ENCODE data around the gene SPATA31D3.
"Not testable (repeated sequence)": the region's sequence is repeated elsewhere in the genome, so short reads cannot be mapped to it uniquely, and the experiment has no call there.

Gene SPATA31D3

DNA sequence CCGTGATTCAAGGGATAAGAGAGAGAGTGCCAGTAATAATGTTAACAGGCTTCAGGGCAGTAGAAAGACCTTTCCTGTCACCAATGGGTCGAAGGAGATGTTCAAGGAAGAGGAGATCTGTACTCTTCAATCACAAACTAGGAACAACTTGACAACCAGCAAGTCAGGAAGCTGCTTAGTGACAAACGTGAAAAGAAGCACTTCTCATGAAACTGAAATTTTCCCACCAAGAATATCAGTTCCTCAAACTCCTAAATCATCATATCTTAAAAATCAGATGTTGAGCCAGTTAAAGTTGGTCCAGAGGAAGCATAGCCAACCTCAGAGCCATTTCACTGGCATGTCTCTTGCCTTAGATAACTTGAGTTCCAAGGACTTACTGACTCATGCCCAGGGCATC lies 9.8 kb upstream of the SPATA31D3 start:
- H3K27me3 Mint-ChIP-seq; DNase-seq (ENCODE audit: low spot score in 2 of 2); H3K4me3 Mint-ChIP-seq; H3K36me3 Mint-ChIP-seq (ENCODE audit: insufficient read depth); H3K9me3 Mint-ChIP-seq; H3K27ac Mint-ChIP-seq (ENCODE audit: low read depth); ATAC-seq (replicated peaks; ENCODE audit: extremely low read depth, poor library complexity, severe bottlenecking); H3K4me1 Mint-ChIP-seq: not testable (repeated sequence)

DNA sequence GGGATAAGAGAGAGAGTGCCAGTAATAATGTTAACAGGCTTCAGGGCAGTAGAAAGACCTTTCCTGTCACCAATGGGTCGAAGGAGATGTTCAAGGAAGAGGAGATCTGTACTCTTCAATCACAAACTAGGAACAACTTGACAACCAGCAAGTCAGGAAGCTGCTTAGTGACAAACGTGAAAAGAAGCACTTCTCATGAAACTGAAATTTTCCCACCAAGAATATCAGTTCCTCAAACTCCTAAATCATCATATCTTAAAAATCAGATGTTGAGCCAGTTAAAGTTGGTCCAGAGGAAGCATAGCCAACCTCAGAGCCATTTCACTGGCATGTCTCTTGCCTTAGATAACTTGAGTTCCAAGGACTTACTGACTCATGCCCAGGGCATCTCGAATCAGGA lies 5.3 kb downstream of the SPATA31D3 start:
- not testable (repeated sequence) for H3K27ac Mint-ChIP-seq (ENCODE audit: low read depth); H3K36me3 Mint-ChIP-seq (ENCODE audit: insufficient read depth); H3K4me1 Mint-ChIP-seq; H3K9me3 Mint-ChIP-seq; ATAC-seq (replicated peaks; ENCODE audit: extremely low read depth, poor library complexity, severe bottlenecking); H3K27me3 Mint-ChIP-seq; DNase-seq (ENCODE audit: low spot score in 2 of 2); H3K4me3 Mint-ChIP-seq

DNA sequence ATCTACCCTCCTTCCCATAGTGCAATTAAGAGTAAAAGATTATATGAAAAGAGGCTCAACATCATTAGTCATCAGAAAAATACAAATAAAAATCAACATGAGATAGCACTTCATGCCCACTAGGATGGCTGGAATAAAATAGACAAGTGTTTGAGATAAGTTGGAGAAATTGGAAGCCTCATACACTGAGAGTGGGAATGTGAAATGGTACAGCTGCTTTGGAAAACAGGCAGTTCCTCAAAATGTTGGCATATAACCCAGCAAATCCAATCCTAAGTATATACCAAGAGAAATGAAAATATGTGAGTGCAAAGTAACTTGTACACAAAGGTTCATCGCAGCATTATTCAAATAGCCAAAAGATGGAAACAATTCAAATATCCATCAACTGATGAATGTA lies 9.8 kb downstream of the SPATA31D3 start:
- Mint-ChIP-seq H3K4me1 (no peaks in the 10 kb centered on the region), H3K9me3 (peaks cover 24% of the 10 kb centered on the region), H3K27ac (ENCODE audit: low read depth) (no peak overlapping the region), H3K27me3 (no peaks in the 10 kb centered on the region), H3K4me3 (no peak overlapping the region), H3K36me3 (ENCODE audit: insufficient read depth) (no peaks in the 10 kb centered on the region)
- DNase-seq (ENCODE audit: low spot score in 2 of 2) (no peak), ATAC-seq (replicated peaks; ENCODE audit: extremely low read depth, poor library complexity, severe bottlenecking) (no peak)

DNA sequence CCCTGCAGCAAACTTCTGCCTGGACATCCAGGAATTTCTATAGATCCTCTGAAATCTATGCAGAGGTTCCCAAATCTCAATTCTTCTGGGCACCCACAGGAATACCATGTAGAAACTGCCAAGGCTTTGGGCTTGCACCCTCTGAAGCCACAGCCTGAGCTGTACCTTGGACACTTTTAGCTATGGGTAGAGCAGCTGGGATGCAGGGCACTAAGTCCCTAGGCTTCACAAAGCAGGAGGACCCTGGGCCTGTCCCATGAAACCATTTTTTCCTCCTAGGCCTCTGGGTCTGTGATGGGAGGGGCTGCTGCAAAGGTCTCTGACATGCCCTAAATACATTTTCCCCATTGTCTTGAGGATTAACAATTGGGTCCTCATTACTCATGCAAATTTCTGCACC lies 12.3 kb downstream of the SPATA31D3 start:
- no peaks in the 10 kb centered on the region for H3K27me3 Mint-ChIP-seq
- DNase-seq (ENCODE audit: low spot score in 2 of 2) (no peak), ATAC-seq (replicated peaks; ENCODE audit: extremely low read depth, poor library complexity, severe bottlenecking) (no peak)
- no peak overlapping the region for H3K27ac Mint-ChIP-seq (ENCODE audit: low read depth)
- peaks cover 32% of the 10 kb centered on the region for H3K9me3 Mint-ChIP-seq
- no peak overlapping the region for H3K4me3 Mint-ChIP-seq
- H3K4me1 Mint-ChIP-seq: no peaks in the 10 kb centered on the region
- H3K36me3 Mint-ChIP-seq (ENCODE audit: insufficient read depth): no peaks in the 10 kb centered on the region

DNA sequence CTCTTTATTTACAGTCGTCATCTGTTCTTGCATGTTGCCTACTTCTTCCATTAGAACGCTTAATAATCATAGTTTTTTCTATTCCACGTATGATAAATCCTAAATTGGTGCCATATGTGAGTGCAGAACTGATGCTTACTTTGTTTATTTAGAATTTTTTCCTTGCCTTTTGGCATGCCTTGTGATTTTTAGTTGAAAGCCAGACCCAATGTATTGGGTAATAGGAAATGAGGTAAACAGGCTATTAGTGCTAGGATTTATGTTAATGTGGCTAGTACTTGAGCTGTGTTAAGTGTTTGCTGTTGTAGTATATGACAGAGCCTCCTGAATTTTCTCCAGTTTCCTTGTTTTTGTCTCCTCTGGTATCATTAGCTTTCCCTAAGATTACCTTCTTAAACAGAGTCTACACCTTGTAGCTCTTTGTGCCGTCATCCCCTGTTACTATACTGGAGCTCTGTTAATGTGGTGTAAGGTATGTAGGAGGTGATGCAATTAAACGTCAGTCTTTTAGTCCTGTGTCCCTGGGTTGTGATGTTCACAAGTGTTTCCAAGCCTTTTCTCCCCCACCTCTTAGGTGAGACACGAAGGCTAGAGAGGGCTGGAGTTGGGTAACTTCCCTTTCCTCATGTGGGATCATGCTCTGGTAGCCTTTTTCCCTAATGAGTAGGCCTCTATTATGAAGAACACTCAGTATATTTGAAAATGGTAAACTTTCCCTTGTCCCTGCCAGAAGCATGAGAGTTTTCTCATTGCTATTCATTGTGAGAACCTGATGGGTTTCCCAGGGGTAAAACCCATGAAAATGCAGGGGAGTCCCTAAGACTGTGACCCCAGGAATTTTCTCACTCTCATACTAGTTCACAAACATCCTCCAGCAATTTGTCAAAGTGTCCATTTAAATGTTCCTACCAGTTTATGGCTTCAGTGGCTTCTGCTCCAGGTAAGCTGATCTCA lies 21.2 kb downstream of the SPATA31D3 start:
- Mint-ChIP-seq H3K4me3 (no peak overlapping the region), H3K9me3 (peaks cover 25% of the 10 kb centered on the region), H3K27me3 (no peaks in the 10 kb centered on the region), H3K36me3 (ENCODE audit: insufficient read depth) (no peaks in the 10 kb centered on the region), H3K4me1 (no peaks in the 10 kb centered on the region), H3K27ac (ENCODE audit: low read depth) (no peak overlapping the region)
- DNase-seq (ENCODE audit: low spot score in 2 of 2): no peak
- no peak for ATAC-seq (replicated peaks; ENCODE audit: extremely low read depth, poor library complexity, severe bottlenecking)

DNA sequence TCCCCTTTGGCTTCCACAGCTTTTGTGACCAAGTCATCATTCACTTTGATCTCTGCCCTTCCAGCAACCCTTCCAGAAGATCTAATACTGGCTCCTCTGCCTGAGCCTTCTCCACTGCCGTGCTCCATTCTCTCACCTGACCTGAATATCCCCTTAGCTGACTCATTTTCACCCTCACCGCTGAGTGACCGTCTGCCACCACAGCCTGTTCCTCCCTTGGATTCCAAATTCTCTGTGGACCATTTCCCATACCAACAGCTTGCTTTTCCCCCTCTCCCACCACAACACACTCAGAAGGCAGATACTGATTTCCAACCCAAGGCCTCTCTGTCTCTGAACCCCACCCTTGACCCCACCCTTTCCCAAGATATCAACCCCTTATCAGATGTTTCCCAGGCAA lies 24.7 kb downstream of the SPATA31D3 start:
- H3K27me3 Mint-ChIP-seq: no peaks in the 10 kb centered on the region
- ATAC-seq (replicated peaks; ENCODE audit: extremely low read depth, poor library complexity, severe bottlenecking) (no peak), DNase-seq (ENCODE audit: low spot score in 2 of 2) (no peak)
- no peak overlapping the region for H3K4me3 Mint-ChIP-seq
- peaks cover 38% of the 10 kb centered on the region for H3K9me3 Mint-ChIP-seq
- H3K4me1 Mint-ChIP-seq: no peaks in the 10 kb centered on the region
- no peaks in the 10 kb centered on the region for H3K36me3 Mint-ChIP-seq (ENCODE audit: insufficient read depth)
- no peak overlapping the region for H3K27ac Mint-ChIP-seq (ENCODE audit: low read depth)

DNA sequence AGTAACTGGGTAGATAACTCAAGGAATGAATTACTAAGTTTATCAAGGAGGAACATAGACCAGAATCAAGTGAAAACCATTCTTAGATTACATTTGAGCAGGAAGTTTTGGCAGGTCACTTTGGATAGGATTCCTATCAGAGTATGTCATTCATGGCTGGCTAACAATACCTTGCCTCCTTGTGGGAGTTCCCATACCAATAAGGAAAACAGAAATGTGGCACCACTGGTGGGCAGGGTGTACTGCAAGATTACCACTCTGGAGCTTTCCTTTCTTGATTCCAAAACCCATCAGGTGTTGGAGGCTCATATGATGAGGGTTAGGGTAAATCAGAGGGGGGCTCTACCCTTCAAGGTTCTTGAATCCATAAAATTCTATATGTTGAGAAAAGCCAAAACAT lies 26.7 kb downstream of the SPATA31D3 start:
- DNase-seq (ENCODE audit: low spot score in 2 of 2) (no peak), ATAC-seq (replicated peaks; ENCODE audit: extremely low read depth, poor library complexity, severe bottlenecking) (no peak)
- no peak overlapping the region for H3K27ac Mint-ChIP-seq (ENCODE audit: low read depth)
- H3K36me3 Mint-ChIP-seq (ENCODE audit: insufficient read depth): no peaks in the 10 kb centered on the region
- H3K4me1 Mint-ChIP-seq: no peaks in the 10 kb centered on the region
- no peak overlapping the region for H3K4me3 Mint-ChIP-seq
- H3K27me3 Mint-ChIP-seq: no peaks in the 10 kb centered on the region
- H3K9me3 Mint-ChIP-seq: peaks cover 31% of the 10 kb centered on the region

DNA sequence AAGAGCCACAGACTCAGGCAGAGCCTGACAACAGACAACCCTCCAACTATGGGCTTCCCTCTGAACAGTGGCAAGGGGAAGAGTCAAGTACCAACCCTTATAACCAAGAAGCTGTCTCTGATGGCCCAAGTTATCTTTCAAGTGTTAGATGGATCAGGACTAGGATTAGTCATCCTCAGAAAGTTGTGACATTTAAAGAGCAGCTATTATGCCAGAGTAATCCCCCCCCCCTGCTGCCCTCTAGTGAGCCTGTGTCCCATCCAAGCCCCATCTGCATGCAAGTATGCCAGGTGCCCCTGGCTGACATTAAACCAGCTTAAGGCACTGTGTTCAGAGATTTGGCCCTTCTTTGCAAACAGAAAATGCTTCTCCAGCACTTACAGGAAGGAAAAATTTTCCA lies 28.4 kb downstream of the SPATA31D3 start:
- H3K4me1 Mint-ChIP-seq: no peaks in the 10 kb centered on the region
- DNase-seq (ENCODE audit: low spot score in 2 of 2): no peak
- H3K27me3 Mint-ChIP-seq: no peaks in the 10 kb centered on the region
- H3K27ac Mint-ChIP-seq (ENCODE audit: low read depth): no peak overlapping the region
- no peak overlapping the region for H3K4me3 Mint-ChIP-seq
- no peak for ATAC-seq (replicated peaks; ENCODE audit: extremely low read depth, poor library complexity, severe bottlenecking)
- H3K9me3 Mint-ChIP-seq: peaks cover 31% of the 10 kb centered on the region
- no peaks in the 10 kb centered on the region for H3K36me3 Mint-ChIP-seq (ENCODE audit: insufficient read depth)

DNA sequence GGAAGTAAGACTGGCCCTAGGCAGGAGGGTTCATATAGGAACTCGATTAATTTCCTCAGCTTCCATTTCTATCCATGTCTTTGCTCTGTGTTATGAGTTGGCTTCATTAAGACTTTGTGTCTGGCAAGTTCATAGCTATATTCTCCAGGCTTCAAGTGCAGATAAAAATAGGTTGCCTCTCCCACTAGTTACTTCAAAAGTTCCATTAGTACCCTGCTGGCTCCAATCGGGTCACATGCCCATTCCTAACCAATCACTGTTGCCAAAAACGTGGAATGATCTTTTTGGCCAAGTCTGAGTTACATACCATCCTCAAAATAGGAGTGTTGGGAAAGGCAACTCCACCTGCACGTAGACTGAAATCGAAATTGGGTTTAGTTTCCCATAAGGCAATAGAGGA lies 31.5 kb downstream of the SPATA31D3 start:
- Mint-ChIP-seq H3K4me3 (no peak overlapping the region), H3K27me3 (no peaks in the 10 kb centered on the region), H3K4me1 (no peaks in the 10 kb centered on the region), H3K36me3 (ENCODE audit: insufficient read depth) (no peaks in the 10 kb centered on the region), H3K27ac (ENCODE audit: low read depth) (no peak overlapping the region), H3K9me3 (peaks cover 23% of the 10 kb centered on the region)
- ATAC-seq (replicated peaks; ENCODE audit: extremely low read depth, poor library complexity, severe bottlenecking): no peak
- no peak for DNase-seq (ENCODE audit: low spot score in 2 of 2)

DNA sequence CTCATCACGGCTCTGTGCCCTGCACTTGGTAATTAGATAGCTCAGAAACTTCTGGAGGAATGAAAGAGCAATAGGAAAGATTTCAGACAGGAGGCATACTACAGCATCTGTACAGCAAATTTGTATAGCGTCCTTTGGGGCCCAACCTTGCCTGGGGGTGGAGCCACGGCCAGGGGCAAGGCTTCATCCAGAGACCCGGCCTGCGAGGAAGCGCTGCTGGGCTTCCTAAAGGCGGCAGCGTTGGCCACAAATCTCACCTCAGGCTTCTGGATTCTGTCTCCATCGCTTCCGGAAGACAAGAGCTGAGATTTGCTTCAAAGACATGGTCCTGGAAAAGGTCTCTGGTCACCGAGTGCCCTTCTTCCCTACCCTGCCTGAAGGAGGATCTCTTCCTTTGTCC lies 33.1 kb downstream of the SPATA31D3 start:
- Mint-ChIP-seq H3K9me3 (peaks cover 25% of the 10 kb centered on the region), H3K36me3 (ENCODE audit: insufficient read depth) (no peaks in the 10 kb centered on the region)
- ATAC-seq (replicated peaks; ENCODE audit: extremely low read depth, poor library complexity, severe bottlenecking): no peak

DNA sequence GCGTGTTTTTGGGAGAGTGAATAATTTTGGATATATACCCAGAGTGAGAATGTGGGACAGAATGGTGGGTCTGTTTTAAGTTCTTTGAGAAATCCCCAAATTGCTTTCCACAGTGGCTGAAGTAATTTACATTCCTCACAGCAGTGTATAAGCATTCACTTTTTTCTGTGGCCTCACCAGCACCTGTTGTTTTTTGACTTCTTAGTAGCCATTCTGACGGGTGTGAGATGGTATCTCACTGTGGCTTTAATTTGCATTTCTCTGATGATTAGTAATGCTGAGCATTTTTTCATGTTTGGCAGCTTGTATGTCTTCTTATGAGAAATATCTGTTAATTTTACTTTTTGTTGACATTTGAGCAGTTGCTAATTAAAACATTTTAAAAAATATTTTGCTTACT lies 35.9 kb downstream of the SPATA31D3 start:
- Mint-ChIP-seq H3K4me3 (no peak overlapping the region), H3K27me3 (no peaks in the 10 kb centered on the region), H3K9me3 (peaks cover 23% of the 10 kb centered on the region), H3K4me1 (no peaks in the 10 kb centered on the region), H3K36me3 (ENCODE audit: insufficient read depth) (no peaks in the 10 kb centered on the region), H3K27ac (ENCODE audit: low read depth) (no peak overlapping the region)
- ATAC-seq (replicated peaks; ENCODE audit: extremely low read depth, poor library complexity, severe bottlenecking): no peak
- DNase-seq (ENCODE audit: low spot score in 2 of 2): no peak

More for the DNA sequence above, 33.1 kb downstream of the SPATA31D3 start:
- Mint-ChIP-seq H3K4me3 (no peak overlapping the region), H3K27ac (ENCODE audit: low read depth) (no peak overlapping the region), H3K4me1 (no peaks in the 10 kb centered on the region), H3K27me3 (no peaks in the 10 kb centered on the region)
- DNase-seq (ENCODE audit: low spot score in 2 of 2): no peak

DNA sequence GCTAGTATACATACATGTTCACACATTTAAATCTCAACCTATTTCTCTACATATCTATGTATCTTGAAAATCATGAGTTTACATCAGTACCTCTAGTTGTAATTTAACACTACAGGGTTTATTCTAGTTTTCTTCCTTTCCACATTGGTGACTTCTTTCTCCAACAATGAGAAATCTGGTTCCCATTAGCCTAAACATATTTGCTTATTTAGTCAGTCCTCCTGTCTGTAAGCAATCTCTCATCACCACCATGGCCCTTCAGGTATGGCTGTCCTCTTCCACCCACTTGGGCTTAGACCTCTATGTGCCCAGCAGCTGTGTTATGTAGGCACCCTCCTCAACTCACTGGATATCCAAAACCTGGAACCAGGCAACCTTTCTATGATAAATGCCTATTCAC lies 37.3 kb downstream of the SPATA31D3 start:
- no peak for DNase-seq (ENCODE audit: low spot score in 2 of 2)
- Mint-ChIP-seq H3K27ac (ENCODE audit: low read depth) (no peak overlapping the region), H3K4me3 (no peak overlapping the region), H3K36me3 (ENCODE audit: insufficient read depth) (no peaks in the 10 kb centered on the region), H3K27me3 (no peaks in the 10 kb centered on the region), H3K4me1 (no peaks in the 10 kb centered on the region), H3K9me3 (peaks cover 23% of the 10 kb centered on the region)
- no peak for ATAC-seq (replicated peaks; ENCODE audit: extremely low read depth, poor library complexity, severe bottlenecking)

DNA sequence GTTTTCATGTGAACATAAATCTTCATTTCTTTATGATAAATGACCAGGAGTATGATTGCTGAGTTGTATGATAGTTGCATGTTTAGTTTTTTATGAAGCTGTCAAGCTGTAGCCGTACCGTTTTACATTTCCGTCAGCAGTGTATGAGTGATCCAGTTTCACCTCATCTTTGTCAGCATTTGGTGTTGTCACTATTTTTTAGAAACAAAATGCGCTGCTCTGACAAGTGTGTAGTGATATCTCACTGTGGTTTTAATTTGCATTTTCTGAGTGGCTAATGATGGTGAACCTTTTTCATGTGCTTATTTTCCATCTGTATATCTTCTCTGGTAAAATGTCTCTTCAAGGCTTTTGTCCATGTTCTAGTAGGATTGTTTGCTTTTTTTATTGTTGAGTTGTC lies 38.6 kb downstream of the SPATA31D3 start:
- peaks cover 23% of the 10 kb centered on the region for H3K9me3 Mint-ChIP-seq

More for the DNA sequence above, 38.6 kb downstream of the SPATA31D3 start:
- ATAC-seq (replicated peaks; ENCODE audit: extremely low read depth, poor library complexity, severe bottlenecking) (no peak), DNase-seq (ENCODE audit: low spot score in 2 of 2) (no peak)
- no peaks in the 10 kb centered on the region for H3K36me3 Mint-ChIP-seq (ENCODE audit: insufficient read depth)
- H3K27me3 Mint-ChIP-seq: no peaks in the 10 kb centered on the region
- no peak overlapping the region for H3K27ac Mint-ChIP-seq (ENCODE audit: low read depth)
- H3K4me1 Mint-ChIP-seq: no peaks in the 10 kb centered on the region
- H3K4me3 Mint-ChIP-seq: no peak overlapping the region

Measured in central memory CD8-positive, alpha-beta T cell (primary cell).